GM21423 (cell line): ENCODE results near the gene PGBD2.
A peak's percentile ranks its signal among the peaks of the same experiment; 100 is the strongest.
"Not testable (repeated sequence)": the region's sequence is repeated elsewhere in the genome, so short reads cannot be mapped to it uniquely, and the experiment has no call there.

Experiments
- ATAC-seq: cut with Tn5 transposase; IDR thresholded peaks from one replicate; pipeline ENCODE4 v1.9.1; 2021; ENCODE audit warnings: mild to moderate bottlenecking, moderate library complexity; ENCODE audit not compliant: unreplicated experiment

Gene PGBD2

GRCh38 chr1:248924696-248925532 is 18.9 kb downstream of the PGBD2 start:
- peak; percentile 91 for ATAC-seq

- not testable (repeated sequence) for ATAC-seq
Observed at GRCh38 chr1:248925859-248926258, 19.8 kb downstream of the PGBD2 start.

DNA sequence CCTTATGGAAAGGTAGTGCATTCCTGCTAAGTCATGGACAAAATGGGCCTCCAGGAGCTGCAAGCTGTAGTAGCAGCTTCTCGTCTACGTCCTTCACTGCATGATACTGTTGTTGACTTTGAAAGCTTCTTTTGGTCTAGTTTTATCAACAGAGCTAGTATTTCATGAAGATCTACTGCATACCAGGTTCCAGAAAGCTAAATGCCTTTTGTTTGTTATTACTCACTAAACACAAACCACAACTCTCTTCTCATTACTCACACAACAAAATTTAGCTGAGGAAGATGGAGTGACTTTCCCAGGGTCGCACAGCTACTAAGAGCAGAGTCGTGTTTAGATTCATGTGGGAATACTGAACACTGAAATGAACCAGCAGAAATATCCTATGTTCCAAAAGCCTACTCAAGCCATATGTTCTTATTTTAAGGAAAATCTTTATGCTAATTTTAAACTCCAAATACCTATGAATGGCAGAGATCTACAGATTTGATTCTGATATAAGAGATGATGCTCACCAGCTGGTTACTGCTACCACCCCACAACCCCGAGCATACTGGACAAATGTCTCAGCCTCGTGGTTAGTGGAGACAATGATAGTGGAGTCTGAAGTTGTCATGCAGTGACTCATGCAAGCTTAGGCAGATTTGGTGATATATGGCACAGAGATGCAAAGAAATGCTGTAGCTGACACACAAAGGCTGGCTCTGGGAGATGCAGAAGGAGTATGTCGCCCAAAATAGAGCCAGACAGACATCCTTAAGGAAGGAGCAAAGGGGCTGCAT is 20.6 kb downstream of the PGBD2 start:
- no peak for ATAC-seq

- not testable (repeated sequence) for ATAC-seq
Observed at GRCh38 chr1:248927283-248927682, 21.2 kb downstream of the PGBD2 start.

DNA sequence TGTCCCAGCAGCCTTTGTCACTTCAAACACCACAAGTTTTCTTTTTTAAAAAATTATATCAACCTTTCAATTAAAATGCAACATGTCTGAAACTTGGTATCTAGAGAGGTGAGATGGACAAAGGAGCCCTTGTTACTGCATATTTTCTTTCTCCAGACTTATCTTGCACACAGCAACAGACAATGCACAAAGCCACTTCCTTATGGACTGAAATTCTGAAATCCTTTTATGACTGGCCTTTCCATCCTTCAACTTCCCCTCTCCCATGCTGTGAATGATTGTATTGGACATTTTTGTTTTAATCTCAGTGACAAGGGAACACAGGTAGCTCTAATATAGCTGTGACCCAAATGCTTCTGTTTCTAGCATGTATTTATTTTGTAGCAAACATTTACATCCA is 22.1 kb downstream of the PGBD2 start:
- ATAC-seq: not testable (repeated sequence)

GRCh38 chr1:248930037-248930436 is 24.0 kb downstream of the PGBD2 start:
- ATAC-seq: not testable (repeated sequence)

DNA sequence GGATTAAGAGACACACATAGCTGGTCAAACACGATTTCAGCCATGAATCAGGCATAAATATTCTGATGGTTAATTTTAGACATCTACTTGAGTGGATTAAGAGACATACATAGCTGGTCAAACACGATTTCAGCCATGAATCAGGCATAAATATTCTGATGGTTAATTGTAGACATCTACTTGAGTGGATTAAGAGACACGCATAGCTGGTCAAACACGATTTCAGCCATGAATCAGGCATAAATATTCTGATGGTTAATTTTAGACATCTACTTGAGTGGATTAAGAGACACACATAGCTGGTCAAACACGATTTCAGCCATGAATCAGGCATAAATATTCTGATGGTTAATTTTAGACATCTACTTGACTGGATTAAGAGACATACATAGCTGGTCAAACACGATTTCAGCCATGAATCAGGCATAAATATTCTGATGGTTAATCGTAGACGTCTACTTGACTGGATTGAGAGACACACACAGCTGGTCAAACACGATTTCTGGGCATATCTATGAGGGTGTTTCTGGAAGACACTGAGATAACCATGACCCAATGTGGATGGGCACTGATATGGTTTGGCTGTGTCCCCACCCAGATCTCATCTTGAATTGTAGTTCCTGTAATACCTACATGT is 32.3 kb downstream of the PGBD2 start:
- ATAC-seq: not testable (repeated sequence)

DNA sequence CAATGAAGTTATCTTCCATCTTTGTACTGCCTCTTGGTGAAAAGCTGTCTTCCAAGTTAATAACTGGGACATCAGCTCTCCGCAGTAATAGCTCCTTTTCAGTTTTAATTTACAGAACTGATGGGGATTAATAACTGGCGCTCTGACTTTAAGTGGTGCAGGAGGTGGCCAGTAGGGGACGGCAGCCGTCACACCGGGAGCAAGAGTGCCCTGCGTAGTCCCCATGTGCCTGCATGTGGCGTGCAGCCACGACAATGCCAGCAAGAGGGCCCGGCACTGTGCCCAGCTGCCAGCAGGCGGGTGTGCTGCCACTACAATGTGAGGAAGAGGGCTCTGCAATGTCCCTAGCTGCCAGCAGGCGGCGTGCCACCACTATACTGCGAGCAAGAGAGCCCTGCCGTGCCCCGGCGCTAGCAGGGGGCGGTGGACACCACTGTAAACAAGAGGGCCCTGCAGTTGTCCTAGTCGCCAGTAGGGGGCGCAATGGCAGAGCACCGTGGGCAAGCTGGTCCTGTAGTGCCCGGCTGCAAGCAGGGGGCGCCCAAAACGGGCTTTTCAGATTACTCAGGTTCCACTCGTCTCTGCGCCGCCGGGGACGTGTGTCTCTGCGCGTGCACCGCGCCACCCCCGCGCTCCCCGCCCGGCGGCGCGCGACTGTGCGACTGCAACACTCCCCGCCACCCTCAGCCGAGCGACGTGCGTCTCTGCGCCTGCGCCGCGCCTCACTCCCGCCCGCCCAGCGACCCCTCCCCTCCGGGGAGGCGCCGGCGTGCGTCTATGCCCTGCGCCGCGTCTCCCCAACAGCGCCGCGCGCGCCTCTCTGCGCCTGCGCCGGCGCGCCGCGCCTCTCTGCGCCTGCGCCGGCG is 38.3 kb downstream of the PGBD2 start:
- not testable (repeated sequence) for ATAC-seq

GRCh38 chr1:248945000-248945423 is 39.0 kb downstream of the PGBD2 start:
- ATAC-seq: not testable (repeated sequence)

DNA sequence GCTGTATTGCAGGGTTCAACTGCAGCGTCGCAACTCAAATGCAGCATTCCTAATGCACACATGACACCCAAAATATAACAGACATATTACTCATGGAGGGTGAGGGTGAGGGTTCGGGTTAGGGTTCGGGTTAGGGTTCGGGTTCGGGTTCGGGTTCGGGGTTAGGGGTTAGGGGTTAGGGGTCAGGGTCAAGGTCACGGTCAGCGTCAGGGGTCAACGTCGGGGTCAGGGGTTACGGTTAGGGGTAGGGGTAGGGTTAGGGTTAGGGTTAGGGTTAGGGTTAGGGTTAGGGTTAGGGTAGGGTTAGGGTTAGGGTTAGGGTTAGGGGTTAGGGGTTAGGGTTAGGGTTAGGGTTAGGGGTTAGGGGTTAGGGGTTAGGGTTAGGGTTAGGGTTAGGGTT is 39.4 kb downstream of the PGBD2 start:
- ATAC-seq: not testable (repeated sequence)

GRCh38 chr1:248945856-248946416 is 39.9 kb downstream of the PGBD2 start:
- ATAC-seq: not testable (repeated sequence)
